ENCODE results near the gene SPTAN1.
A peak's percentile ranks its signal among the peaks of the same experiment; 100 is the strongest.
"Not testable (repeated sequence)": the region's sequence is repeated elsewhere in the genome, so short reads cannot be mapped to it uniquely, and the experiment has no call there.

The SPTAN1 gene

GRCh38 chr9:128552744-128553440 is 505 bp downstream of the SPTAN1 start:
- peak; percentile 73 for DNase-seq (ENCODE audit: low spot score)

GRCh38 chr9:128553728-128554127 is 1.3 kb downstream of the SPTAN1 start:
- DNase-seq (ENCODE audit: low spot score) = peak; percentile 43

GRCh38 chr9:128554155-128554862 is 1.9 kb downstream of the SPTAN1 start:
- peak; percentile 84 for DNase-seq (ENCODE audit: low spot score)

GRCh38 chr9:128555180-128555721 is 2.9 kb downstream of the SPTAN1 start:
- peak; percentile 52 for DNase-seq (ENCODE audit: low spot score)

GRCh38 chr9:128556276-128556675 is 3.9 kb downstream of the SPTAN1 start:
- DNase-seq (ENCODE audit: low spot score) = no peak

- no peak for DNase-seq (ENCODE audit: low spot score)
Measured at GRCh38 chr9:128556926-128557634, 4.7 kb downstream of the SPTAN1 start.

- DNase-seq (ENCODE audit: low spot score) = peak; percentile 64
Measured at GRCh38 chr9:128558431-128559310, 6.3 kb downstream of the SPTAN1 start.

GRCh38 chr9:128565578-128565977 is 13.2 kb downstream of the SPTAN1 start:
- DNase-seq (ENCODE audit: low spot score) = no peak

- no peak for DNase-seq (ENCODE audit: low spot score)
Measured at GRCh38 chr9:128568470-128569078, 16.2 kb downstream of the SPTAN1 start.

- peak; percentile 37 for DNase-seq (ENCODE audit: low spot score)
Measured at GRCh38 chr9:128575469-128575868, 23.1 kb downstream of the SPTAN1 start.

GRCh38 chr9:128575916-128576315 is 23.5 kb downstream of the SPTAN1 start:
- DNase-seq (ENCODE audit: low spot score) = peak; percentile 51

- no peak for DNase-seq (ENCODE audit: low spot score)
Measured at GRCh38 chr9:128577206-128577605, 24.8 kb downstream of the SPTAN1 start.

GRCh38 chr9:128579194-128579593 is 26.8 kb downstream of the SPTAN1 start:
- no peak for DNase-seq (ENCODE audit: low spot score)

GRCh38 chr9:128580731-128581130 is 28.3 kb downstream of the SPTAN1 start:
- DNase-seq (ENCODE audit: low spot score) = no peak

- DNase-seq (ENCODE audit: low spot score) = not testable (repeated sequence)
Measured at GRCh38 chr9:128585155-128585554, 32.8 kb downstream of the SPTAN1 start.

- DNase-seq (ENCODE audit: low spot score) = not testable (repeated sequence)
Measured at GRCh38 chr9:128586934-128587333, 34.5 kb downstream of the SPTAN1 start.

GRCh38 chr9:128587453-128587852 is 35.1 kb downstream of the SPTAN1 start:
- no peak for DNase-seq (ENCODE audit: low spot score)

GRCh38 chr9:128588581-128589233 is 36.3 kb downstream of the SPTAN1 start:
- no peak for DNase-seq (ENCODE audit: low spot score)

GRCh38 chr9:128593039-128593438 is 40.7 kb downstream of the SPTAN1 start:
- DNase-seq (ENCODE audit: low spot score) = no peak

GRCh38 chr9:128593856-128594255 is 41.5 kb downstream of the SPTAN1 start:
- DNase-seq (ENCODE audit: low spot score) = no peak

GRCh38 chr9:128595471-128595870 is 43.1 kb downstream of the SPTAN1 start:
- no peak for DNase-seq (ENCODE audit: low spot score)

All from GM03348 (cell line).